Suprapubic skin (tissue), 4 donors: Measurements from ENCODE around the gene DGKE. TPM values are rescaled to one million over a fixed set of nuclear protein-coding genes. Genes with fewer than 3 reads are reported as not detected.

Experiments used
- DNase-seq, 2 donors: peaks; one replicate each; pipeline ENCODE4 v3.0.0-alpha.2; 2019; ENCODE audit warnings: low spot score in 2 of 2
- H3K27ac ChIP-seq: fragments of 200-600 bp; sonication (generic); one replicate; pipeline ENCODE4 v1.5.1; 2019
- H3K27me3 ChIP-seq: fragments of 200-600 bp; sonication (generic); one replicate; pipeline ENCODE4 v1.5.1; 2019
- H3K36me3 ChIP-seq: fragments of 200-600 bp; sonication (generic); one replicate; pipeline ENCODE4 v1.5.1; 2019
- H3K4me1 ChIP-seq: fragments of 200-600 bp; sonication (generic); one replicate; pipeline ENCODE4 v1.5.1; 2019
- H3K4me3 ChIP-seq: fragments of 200-600 bp; sonication (generic); one replicate; pipeline ENCODE4 v1.5.1; 2019; ENCODE audit warnings: mild to moderate bottlenecking
- H3K9me3 ChIP-seq: fragments of 200-600 bp; sonication (generic); one replicate; pipeline ENCODE4 v1.5.1; 2019
- CTCF ChIP-seq, 2 donors: fragments of 200-600 bp in 1 of 2; fragments of 450-650 bp in 1 of 2; sonication (generic) in 1 of 2; IDR thresholded peaks; one replicate each; pipeline ENCODE4 v1.5.1; 2016 to 2019; ENCODE audit warnings: antibody characterized with exemption in 2 of 2, mild to moderate bottlenecking in 1 of 2, moderate library complexity in 1 of 2
- EP300 ChIP-seq: sonication (generic); formaldehyde crosslinking; IDR thresholded peaks from one replicate; pipeline ENCODE4 v1.6.1; 2017; ENCODE audit warnings: antibody characterized with exemption
- POLR2A ChIP-seq, 2 donors: fragments of 450-650 bp; IDR thresholded peaks; one replicate each; pipeline ENCODE4 v1.6.1; 2017; ENCODE audit warnings: antibody characterized with exemption in 2 of 2, mild to moderate bottlenecking in 2 of 2, moderate library complexity in 2 of 2
- POLR2AphosphoS5 ChIP-seq, 3 donors: sonication (generic); formaldehyde crosslinking; IDR thresholded peaks; one replicate each; pipeline ENCODE4 v1.6.1; 2017; ENCODE audit warnings: antibody characterized with exemption in 3 of 3
- WGBS: methylation state at CpG from one replicate; pipeline ENCODE4 v1.1.5; 2018; 5-methylcytosine and 5-hydroxymethylcytosine counted together
- total RNA-seq, 4 donors: library from RNA; depleted of rRNA; stranded (reverse); fragments of >200 nt; gene quantifications; one replicate each; pipeline ENCODE4 v1.1.0, GENCODE V29; 2016

DGKE gene
- total RNA-seq, 4 donors from 2014 or later, result 3.4 to 7.7 (median 5.9) TPM

- Histone ChIP-seq H3K27me3 (no peaks in the 10 kb centered on the region), H3K36me3 (no peaks in the 10 kb centered on the region), H3K4me1 (peaks cover 7% of the 10 kb centered on the region), H3K9me3 (no peaks in the 10 kb centered on the region), H3K4me3 (no peak overlapping the region), H3K27ac (no peak overlapping the region)
- DNase-seq, result no peak
- TF ChIP-seq POLR2AphosphoS5 (IDR thresholded peaks at IDR 0.05) (no peak), POLR2A (IDR thresholded peaks at IDR 0.05) (no peak), CTCF (IDR thresholded peaks at IDR 0.05) (no peak), EP300 (no peak)
- WGBS, result 82% methylated on average over 3 of the region's 3 CpGs
Observed at GRCh38 chr17:56821847-56822534, 12.0 kb upstream of the DGKE start.

GRCh38 chr17:56822725-56823124 is 11.2 kb upstream of the DGKE start:
- DNase-seq, result no peak
- peaks cover 7% of the 10 kb centered on the region for H3K4me1 ChIP-seq
- WGBS, result 71% methylated on average over 5 of the region's 5 CpGs
- no peaks in the 10 kb centered on the region for H3K27me3 ChIP-seq
- TF ChIP-seq POLR2AphosphoS5 (IDR thresholded peaks at IDR 0.05) (no peak), EP300 (no peak), CTCF (IDR thresholded peaks at IDR 0.05) (no peak), POLR2A (IDR thresholded peaks at IDR 0.05) (no peak)
- H3K36me3 ChIP-seq, result no peaks in the 10 kb centered on the region
- H3K4me3 ChIP-seq, result no peak overlapping the region
- H3K9me3 ChIP-seq, result no peaks in the 10 kb centered on the region
- no peak overlapping the region for H3K27ac ChIP-seq

- Histone ChIP-seq H3K27me3 (no peaks in the 10 kb centered on the region), H3K4me3 (no peak overlapping the region), H3K9me3 (no peaks in the 10 kb centered on the region), H3K36me3 (no peaks in the 10 kb centered on the region), H3K4me1 (peaks cover 7% of the 10 kb centered on the region), H3K27ac (no peak overlapping the region)
- WGBS, result 78% methylated on average over 2 of the region's 2 CpGs
- DNase-seq, result no peak
- TF ChIP-seq POLR2A (IDR thresholded peaks at IDR 0.05) (no peak), EP300 (no peak), POLR2AphosphoS5 (IDR thresholded peaks at IDR 0.05) (no peak), CTCF (IDR thresholded peaks at IDR 0.05) (no peak)
Observed at GRCh38 chr17:56823848-56824247, 10.1 kb upstream of the DGKE start.

GRCh38 chr17:56824503-56824902 is 9.4 kb upstream of the DGKE start:
- no peak for TF ChIP-seq EP300
- Histone ChIP-seq H3K9me3 (no peaks in the 10 kb centered on the region), H3K27me3 (no peaks in the 10 kb centered on the region), H3K4me3 (no peak overlapping the region), H3K4me1 (peaks cover 6% of the 10 kb centered on the region), H3K36me3 (no peaks in the 10 kb centered on the region), H3K27ac (no peak overlapping the region)
- no peak for DNase-seq
- 82% methylated on average over 1 of the region's 1 CpG for WGBS

- H3K9me3 ChIP-seq, result no peaks in the 10 kb centered on the region
- no peaks in the 10 kb centered on the region for H3K36me3 ChIP-seq
- no peaks in the 10 kb centered on the region for H3K27me3 ChIP-seq
- H3K4me3 ChIP-seq, result no peak overlapping the region
- 89% methylated on average over 4 of the region's 4 CpGs for WGBS
- H3K4me1 ChIP-seq, result peaks cover under 1% of the 10 kb centered on the region
- H3K27ac ChIP-seq, result no peak overlapping the region
- no peak for DNase-seq
- TF ChIP-seq CTCF (IDR thresholded peaks at IDR 0.05) (no peak), POLR2A (IDR thresholded peaks at IDR 0.05) (no peak), EP300 (no peak), POLR2AphosphoS5 (IDR thresholded peaks at IDR 0.05) (no peak)
Observed at GRCh38 chr17:56826611-56827414, 7.1 kb upstream of the DGKE start.
